Cardiac septum (tissue), 1 donor: ENCODE data around the gene SWAP70. TPM values are rescaled to one million over a fixed set of nuclear protein-coding genes. Genes with fewer than 3 reads are reported as not detected.

Experiments
- DNase-seq: peaks from one replicate; pipeline ENCODE4 v3.0.0-alpha.2; 2020; ENCODE audit warnings: low spot score
- intact Hi-C: fragments of 100-400 bp; cut with DNase I; formaldehyde crosslinking; loops from one replicate; pipeline ENCODE4 v1.14.0; 2022
- total RNA-seq: library from RNA; stranded (reverse); fragmentation: NEBNext Ultra II Directional; extraction: Animal tissue kit (Norgen Biotek cat#: 25700); gene quantifications from one replicate; pipeline ENCODE4 v1.2.1, GENCODE V29; 2021
- donor health status: DM: no; HTN: no; CAD: no.

Gene SWAP70
- total RNA-seq, 1 donor from 2014 or later: 27.6 TPM

DNA sequence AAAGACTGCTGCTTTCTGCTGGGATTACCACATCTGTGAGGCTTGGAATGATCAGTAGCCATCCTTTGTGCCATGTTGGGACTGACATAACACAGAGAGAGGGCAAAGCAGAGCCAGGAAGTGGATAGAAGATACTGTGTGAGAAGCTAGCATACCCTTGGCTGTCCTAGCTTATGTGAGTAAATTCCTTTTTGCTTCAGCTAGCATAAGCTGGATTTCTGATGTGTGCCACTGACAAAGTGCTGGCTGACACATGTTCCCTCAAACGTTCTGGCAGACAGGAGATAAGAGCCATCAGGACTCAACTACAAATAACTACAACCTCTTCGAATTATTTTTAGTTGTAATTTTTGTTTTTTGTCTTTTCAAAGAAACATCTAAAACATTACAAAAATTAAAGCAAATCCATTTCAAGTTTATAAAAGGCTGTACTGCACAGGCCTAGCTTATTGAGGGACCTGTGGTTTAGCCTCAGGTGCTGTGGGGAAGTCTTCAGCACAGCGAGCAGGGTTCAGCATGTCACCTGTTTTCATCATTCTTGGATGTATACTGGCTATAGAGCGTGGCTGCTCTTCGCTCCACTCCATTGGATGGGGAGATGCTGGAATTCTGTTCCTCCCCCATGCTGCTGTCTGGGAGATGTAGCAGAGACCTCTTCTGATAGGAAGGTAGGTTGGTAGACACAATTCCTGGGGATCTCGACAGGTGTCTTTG is 120.9 kb downstream of the SWAP70 start:
- intact Hi-C loops: no loop called here
- no peak for DNase-seq

GRCh38 chr11:9787260-9787659 is 123.4 kb downstream of the SWAP70 start:
- intact Hi-C loops: no loop called here

DNA sequence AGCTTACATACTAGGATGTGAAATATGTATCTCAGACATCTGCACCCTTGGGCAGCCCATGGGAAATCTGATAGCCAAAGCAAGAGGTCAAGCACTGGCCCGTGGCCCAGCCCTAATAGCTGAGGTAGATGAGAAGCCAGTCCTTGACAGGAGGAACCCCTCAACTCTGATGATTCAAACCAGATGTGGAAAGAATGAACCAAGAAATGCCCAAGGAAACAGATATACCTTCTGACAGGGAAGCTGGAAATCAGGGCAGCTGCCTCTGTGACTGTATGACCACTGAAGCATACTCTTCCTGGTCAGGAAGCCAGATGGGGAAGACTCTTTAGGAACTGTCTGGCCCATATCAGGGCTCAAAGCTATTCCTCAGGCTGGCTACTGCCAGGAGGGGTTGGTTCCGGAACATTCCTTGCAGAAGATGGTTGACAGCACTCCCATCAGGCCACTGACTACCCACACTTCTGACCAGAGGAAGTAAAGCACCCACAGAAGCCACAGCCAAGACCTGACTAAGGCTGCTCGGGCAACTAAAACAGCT is 124.2 kb downstream of the SWAP70 start:
- DNase-seq: no peak
- intact Hi-C loops: no loop called here

More at GRCh38 chr11:9787260-9787659, 123.4 kb downstream of the SWAP70 start:
- DNase-seq: no peak

DNA sequence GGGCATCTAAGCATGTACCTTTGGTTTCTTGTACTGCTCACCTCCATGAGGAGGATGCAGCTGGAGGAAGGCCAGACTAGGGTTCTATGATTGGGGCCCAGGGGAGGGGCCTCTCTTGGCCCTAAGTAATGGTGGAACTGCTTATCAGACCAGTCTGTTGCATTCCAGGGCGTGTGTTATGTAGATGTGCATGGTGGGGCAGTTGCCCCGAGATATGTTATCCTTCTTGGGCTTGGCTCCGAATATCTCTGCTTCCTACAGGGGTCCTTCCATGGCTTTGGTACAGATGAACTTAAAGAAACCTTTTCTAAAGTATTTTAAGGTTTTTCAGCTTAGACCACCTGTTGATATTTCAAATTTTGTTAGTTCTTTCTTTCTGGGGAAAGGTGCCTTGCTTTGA is 126.0 kb downstream of the SWAP70 start:
- intact Hi-C loops: no loop called here
- no peak for DNase-seq

DNA sequence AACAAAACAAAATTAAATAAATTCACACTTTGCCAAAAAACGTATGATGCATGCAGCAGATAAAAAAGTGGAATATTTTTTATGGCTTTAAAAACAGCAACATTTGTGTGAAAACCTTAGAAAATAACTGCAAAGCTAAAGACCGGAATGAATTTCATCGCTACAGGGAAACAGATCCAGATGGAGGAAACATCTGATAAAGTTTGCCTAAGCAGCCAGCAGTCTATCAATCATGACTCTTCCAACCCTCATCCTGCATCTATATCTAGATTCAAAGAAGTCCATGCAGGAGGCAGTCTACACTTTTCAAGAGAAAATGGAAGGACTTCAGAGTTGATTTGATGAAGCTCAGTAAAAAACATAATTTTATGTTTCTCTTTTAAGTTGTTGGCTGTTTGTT is 126.8 kb downstream of the SWAP70 start:
- intact Hi-C loops: no loop called here
- no peak for DNase-seq

DNA sequence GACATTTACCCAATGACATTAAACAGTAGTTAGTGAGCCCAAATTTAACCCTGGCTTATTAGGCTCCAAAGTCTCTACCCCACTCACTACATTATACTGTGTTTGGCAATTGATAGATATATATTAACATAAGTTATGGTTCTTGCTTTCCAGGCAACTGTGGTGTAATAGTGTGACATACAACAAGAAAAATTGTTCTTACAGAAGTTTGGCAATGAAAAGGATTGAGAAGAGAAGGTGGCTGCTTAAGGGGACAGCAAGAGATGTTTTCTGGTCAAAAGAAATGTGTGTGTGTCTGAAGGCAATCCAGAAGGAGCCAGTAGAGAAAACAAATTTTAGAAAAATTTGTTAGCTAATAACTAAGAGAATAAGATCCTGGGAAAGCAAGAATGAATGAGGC is 132.4 kb downstream of the SWAP70 start:
- intact Hi-C loops: no loop called here
- no peak for DNase-seq

GRCh38 chr11:9796854-9797253 is 133.0 kb downstream of the SWAP70 start:
- DNase-seq: no peak
- intact Hi-C loops: no loop called here

DNA sequence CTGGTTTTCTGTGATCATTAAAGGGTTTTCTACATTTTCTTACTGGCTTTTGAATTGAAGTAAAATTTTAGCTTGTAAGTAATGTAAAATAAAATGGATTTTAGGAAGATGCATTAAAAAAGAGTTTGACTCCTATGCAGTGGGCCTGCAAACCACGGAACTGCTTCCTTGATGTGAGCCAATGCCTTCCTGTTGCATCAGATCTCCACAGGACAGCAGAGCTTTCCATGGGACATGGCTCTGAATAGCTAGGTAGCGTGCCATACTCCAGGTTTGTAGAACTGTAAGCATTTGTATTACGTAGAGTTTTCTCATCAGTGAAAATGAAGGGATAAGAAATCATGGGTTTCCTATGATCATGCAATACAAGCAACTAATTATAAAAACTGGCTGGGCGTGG is 133.4 kb downstream of the SWAP70 start:
- intact Hi-C loops: no loop called here
- DNase-seq: no peak

GRCh38 chr11:9799886-9800285 is 136.0 kb downstream of the SWAP70 start:
- intact Hi-C loops: loop anchor here (5.0 kb wide), 1 partner anchor 43 kb away; no protein-coding TSS in a partner anchor
- no peak for DNase-seq

GRCh38 chr11:9802291-9802861 is 138.5 kb downstream of the SWAP70 start:
- intact Hi-C loops: loop anchor here (1.0 to 5.0 kb wide), 2 partner anchors 18 to 45 kb away; no protein-coding TSS in a partner anchor
- DNase-seq: no peak

Other genes starting within 250 kb of the SWAP70 start
- gene ZNF143, start 203.1 kb upstream of the SWAP70 start, total RNA-seq: 22.6 TPM
- 95.1 TPM for gene WEE1, start 90.4 kb upstream of the SWAP70 start, total RNA-seq